MM.1S (cell line): Measurements from ENCODE around the gene TMEM225B.
"Not testable (repeated sequence)": the region's sequence is repeated elsewhere in the genome, so short reads cannot be mapped to it uniquely, and the experiment has no call there.

Experiments used
- CTCF ChIP-seq: fragments of 300-600 bp; sonication (generic); IDR thresholded peaks from 2 replicates; pipeline ENCODE4 v1.5.1; 2016; ENCODE audit warnings: antibody characterized with exemption, low read length, mixed read lengths
- EZH2 ChIP-seq: fragments of 300-600 bp; sonication (generic); optimal IDR thresholded peaks from 2 replicates; pipeline ENCODE3; 2017; ENCODE audit warnings: low read depth, mild to moderate bottlenecking, antibody characterized with exemption, low read length, mixed read lengths
- EZH2phosphoT487 ChIP-seq: fragments of 300-600 bp; sonication (generic); IDR thresholded peaks from 2 replicates; pipeline ENCODE4 v1.6.1; 2018; ENCODE audit warnings: antibody characterized with exemption, low read length

GRCh38 chr7:99654626-99655025 is 56.6 kb downstream of the TMEM225B start:
- not testable (repeated sequence) for TF ChIP-seq CTCF, EZH2, EZH2phosphoT487
